ENCODE measurements around the gene TAP1.
A peak's percentile ranks its signal among the peaks of the same experiment; 100 is the strongest.

The TAP1 gene

DNA sequence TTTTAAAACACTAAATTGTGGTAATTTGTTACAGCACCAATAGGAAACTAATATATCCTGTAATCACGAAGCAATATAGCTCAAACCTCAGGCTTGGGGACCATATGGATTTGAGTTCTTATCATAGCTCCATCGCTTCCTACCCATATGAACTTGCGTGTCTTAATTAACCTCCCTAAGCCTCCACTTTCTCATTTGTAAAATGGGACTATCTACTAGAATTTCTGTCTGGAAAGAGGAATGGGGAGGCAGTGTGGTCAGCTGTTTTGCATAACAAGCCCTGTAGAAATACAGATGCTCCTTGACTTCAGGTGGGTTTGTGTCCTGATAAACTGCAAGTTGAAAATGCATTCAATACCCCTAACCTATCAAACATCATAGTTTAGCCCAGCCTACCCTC, 53.8 kb downstream of the TAP1 start:
- DNase-seq (ENCODE audit: low read depth in 2 of 2) = no peak

DNA sequence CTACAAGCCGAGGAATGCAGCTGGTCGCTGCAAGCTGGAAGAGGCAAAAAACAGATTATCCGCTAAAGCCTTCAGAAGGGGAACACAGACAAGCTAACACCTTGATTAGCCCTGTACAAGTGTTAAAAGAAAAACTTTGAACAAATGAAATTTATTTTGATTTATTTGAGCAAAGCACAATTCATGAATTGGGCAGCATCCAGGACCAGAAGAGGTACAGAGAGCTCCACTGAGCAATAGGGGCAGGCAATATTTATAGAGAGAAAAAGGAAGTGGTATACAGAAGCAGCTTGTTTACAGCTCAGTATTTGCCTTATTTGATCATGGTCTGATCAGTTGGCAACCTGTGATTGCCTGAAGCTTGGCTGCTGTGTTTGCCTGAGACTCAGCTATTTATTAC, 54.3 kb downstream of the TAP1 start:
- DNase-seq (ENCODE audit: low read depth in 2 of 2) = no peak

DNA sequence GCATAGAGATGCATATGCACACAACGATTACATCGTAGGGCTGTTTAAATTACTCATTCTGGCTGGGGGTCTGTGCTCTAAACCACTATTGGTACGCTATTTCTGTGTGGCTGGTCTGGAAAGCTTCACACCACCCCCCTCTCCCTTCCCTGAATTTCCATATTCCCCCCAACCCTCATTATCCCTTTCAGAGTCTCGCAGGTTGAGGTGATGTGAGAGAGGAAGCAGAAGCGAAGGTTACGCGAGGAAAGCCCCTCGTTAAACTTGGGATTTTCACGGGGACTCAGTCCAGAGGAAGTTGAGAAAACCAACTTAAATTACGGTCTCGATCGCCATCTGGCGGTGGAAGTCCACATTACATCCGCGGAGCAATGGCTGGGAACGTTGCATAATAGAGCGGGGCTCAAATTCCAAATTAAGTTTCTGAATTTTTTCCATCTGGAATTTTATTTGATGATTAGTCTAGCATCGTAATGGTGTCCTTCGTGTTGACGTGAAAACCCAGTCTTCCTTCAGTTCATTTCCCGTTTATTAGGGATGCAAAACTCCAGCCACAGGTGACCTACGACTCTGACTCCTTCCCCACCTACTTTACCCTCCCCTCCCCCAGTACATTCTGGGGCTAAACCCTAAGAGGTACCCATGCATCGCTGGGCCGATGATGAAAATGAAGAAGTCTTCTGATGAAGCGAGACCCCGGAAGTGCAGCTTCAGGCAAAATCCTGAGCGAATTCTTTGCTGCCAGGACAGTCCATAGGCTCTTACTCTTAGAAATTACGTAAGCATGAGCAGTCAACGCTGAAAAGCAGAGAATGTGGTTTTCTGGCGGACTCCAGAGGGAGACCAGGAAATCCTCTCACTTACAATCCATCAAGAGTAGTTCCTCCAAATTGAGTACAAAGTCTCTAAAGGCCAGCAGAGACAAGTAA, 56.4 kb downstream of the TAP1 start:
- DNase-seq (ENCODE audit: low read depth in 2 of 2) = peak; percentile 54 to 75
